Heart right ventricle (tissue), 16 donors: ENCODE measurements around the gene CPT2. TPM values are rescaled to one million over a fixed set of nuclear protein-coding genes. Genes with fewer than 3 reads are reported as not detected.

Experiments used
- ATAC-seq, 8 donors: fragments of 200-7000 bp; cut with Tn5 transposase; one replicate each; pipeline ENCODE4 v1.9.1; 2020; ENCODE audit warnings: mild to moderate bottlenecking in 8 of 8, moderate library complexity in 8 of 8, moderate number of reproducible peaks in 1 of 8
- DNase-seq, 2 donors: peaks; one replicate each; pipeline ENCODE4 v3.0.0-alpha.2; 2020
- H3K27ac ChIP-seq, 10 donors: fragments of 200-600 bp; sonication (generic) in 2 of 10; one replicate each; pipeline versions ENCODE4 v1.5.0 to v1.8.0; 2020 to 2022; ENCODE audit warnings: mild to moderate bottlenecking in 3 of 10
- H3K27me3 ChIP-seq, 7 donors: fragments of 200-600 bp; one replicate each; pipeline ENCODE4 v1.8.0; 2021 to 2022; ENCODE audit warnings: mild to moderate bottlenecking in 2 of 7
- H3K36me3 ChIP-seq, 9 donors: fragments of 200-600 bp; sonication (generic) in 1 of 9; one replicate each; pipeline versions ENCODE4 v1.5.0 to v1.8.0; 2020 to 2022; ENCODE audit warnings: mild to moderate bottlenecking in 2 of 9
- H3K4me1 ChIP-seq, 9 donors: fragments of 200-600 bp; sonication (generic) in 1 of 9; one replicate each; pipeline versions ENCODE4 v1.5.0 to v1.8.0; 2020 to 2022; ENCODE audit warnings: mild to moderate bottlenecking in 4 of 9
- H3K4me3 ChIP-seq, 10 donors: fragments of 200-600 bp; sonication (generic) in 2 of 10; one replicate each; pipeline versions ENCODE4 v1.5.0 to v1.8.0; 2020 to 2022; ENCODE audit warnings: mild to moderate bottlenecking in 7 of 10, moderate library complexity in 2 of 10
- H3K9me3 ChIP-seq, 11 donors: fragments of 200-600 bp in 10 of 11; sonication (generic) in 2 of 11; one replicate each; pipeline versions ENCODE4 v1.5.0 to v1.8.0; 2013 to 2022; ENCODE audit warnings: mild to moderate bottlenecking in 2 of 11, control low read depth in 1 of 11, moderate library complexity in 1 of 11
- WGBS, 2 donors: extraction: QIAGEN DNeasy Blood & Tissue Kit; methylation state at CpG; one replicate each; pipeline ENCODE4 v1.1.7; 2013; ENCODE audit warnings: inconsistent platforms in 1 of 2; 5-methylcytosine and 5-hydroxymethylcytosine counted together
- intact Hi-C, 10 donors: fragments of 100-400 bp; cut with DNase I; formaldehyde crosslinking; loops; one replicate each; pipeline versions ENCODE4 v1.11.1 to v1.14.2; 2022
- long read RNA-seq, 3 donors: library from polyadenylated mRNA; unstranded; transcript quantifications; one replicate each; pipeline ENCODE4 v2.0.0, GENCODE V29; 2020 to 2021
- polyA plus RNA-seq, 2 donors: library from polyadenylated mRNA; stranded (reverse); fragments of 200-250 nt; gene quantifications; one replicate each; pipeline ENCODE4 v1.2.3, GENCODE V29; 2013
- total RNA-seq, 10 donors: library from RNA; stranded (reverse); fragmentation: NEBNext Ultra II Directional in 3 of 10; extraction: Animal tissue kit (Norgen Biotek cat#: 25700) in 3 of 10; gene quantifications; one replicate each; pipeline versions ENCODE4 v1.2.1 to v1.2.4, GENCODE V29; 2021 to 2023
- TF ChIP-seq, protein P1 (sequence below), 9 donors: fragments of 200-600 bp; sonication (generic) in 2 of 9; IDR thresholded peaks; one replicate each; pipeline versions ENCODE4 v1.5.0 to v1.8.0; 2021 to 2022; ENCODE audit warnings: antibody characterized with exemption in 9 of 9, mild to moderate bottlenecking in 5 of 9, moderate library complexity in 1 of 9
- donor health status: Arrhythmogenic right ventricular cardiomyopathy.
- donor health status: ischemic (EF 13 %, LVEDD 7.1; RV severe dilation, severe dysfunction).
- donor health status: healthy with polysubstance abuse.
- donor health status: DM: no; HTN: yes; CAD: no.
- donor health status: DM: no; HTN: no; CAD: no.
- donor health status: ischemic (EF 25% LVEDD 6.9; RV normal size, moderate dysfunction).
- donor health status: ischemic (EF 25% LVEDD 5.7; RV mildly dilated, moderate dysfunction).
- donor health status: healthy.
- donor health status: DM: yes; HTN: yes; CAD: no.
- donor health status: Ischemic cardiomyopathy.
- donor health status: ischemic (EF 35%, LVEDD 5.7; RV mildly dilated, moderate dysfunction).
- donor health status: nonischemic (EF 11% LVEDD 7.7; RV severe dilation, severe dysfunction).
- donor health status: DM: yes; HTN: yes; CAD: no.
- donor health status: PGD.
- donor health status: ischemic (EF 29% LVEDD 5.4; RV normal size, mild dysfunction).
- donor health status: nonischemic (EF 23%, LVEDD 6.1; RV moderate dilation, normal function).

The CPT2 gene
- 10 to 100 TPM; 29.3 to 48.7 (median 37.5) TPM for total RNA-seq
- 10 to 100 TPM; 10.3 to 12.2 TPM for polyA plus RNA-seq
- long read RNA-seq, donor 1, full-length matches to known transcripts: 50 of 60 reads
- long read RNA-seq, donor 1, partial matches to known transcripts: 8 of 60 reads
- long read RNA-seq, donor 1, other reads (novel, unspliced or antisense): 2 of 60 reads
- long read RNA-seq, donor 2, transcript CPT2-201 (5 exons, 3,094 nt): major isoform, 60 of 82 reads
- long read RNA-seq, donor 2, transcript CPT2-205 (4 exons, 2,579 nt): minor isoform, 5 of 82 reads
- long read RNA-seq, donor 2, partial matches to known transcripts: 10 of 82 reads
- long read RNA-seq, donor 2, other reads (novel, unspliced or antisense): 3 of 82 reads
- long read RNA-seq, donor 3, transcript CPT2-207 (5 exons, 2,643 nt): minor isoform, 7 of 173 reads
- long read RNA-seq, donor 3, transcript CPT2-201 (5 exons, 3,094 nt): major isoform, 129 of 173 reads
- long read RNA-seq, donor 3, partial matches to known transcripts: 30 of 173 reads
- long read RNA-seq, donor 3, other reads (novel, unspliced or antisense): 1 of 173 reads

DNA sequence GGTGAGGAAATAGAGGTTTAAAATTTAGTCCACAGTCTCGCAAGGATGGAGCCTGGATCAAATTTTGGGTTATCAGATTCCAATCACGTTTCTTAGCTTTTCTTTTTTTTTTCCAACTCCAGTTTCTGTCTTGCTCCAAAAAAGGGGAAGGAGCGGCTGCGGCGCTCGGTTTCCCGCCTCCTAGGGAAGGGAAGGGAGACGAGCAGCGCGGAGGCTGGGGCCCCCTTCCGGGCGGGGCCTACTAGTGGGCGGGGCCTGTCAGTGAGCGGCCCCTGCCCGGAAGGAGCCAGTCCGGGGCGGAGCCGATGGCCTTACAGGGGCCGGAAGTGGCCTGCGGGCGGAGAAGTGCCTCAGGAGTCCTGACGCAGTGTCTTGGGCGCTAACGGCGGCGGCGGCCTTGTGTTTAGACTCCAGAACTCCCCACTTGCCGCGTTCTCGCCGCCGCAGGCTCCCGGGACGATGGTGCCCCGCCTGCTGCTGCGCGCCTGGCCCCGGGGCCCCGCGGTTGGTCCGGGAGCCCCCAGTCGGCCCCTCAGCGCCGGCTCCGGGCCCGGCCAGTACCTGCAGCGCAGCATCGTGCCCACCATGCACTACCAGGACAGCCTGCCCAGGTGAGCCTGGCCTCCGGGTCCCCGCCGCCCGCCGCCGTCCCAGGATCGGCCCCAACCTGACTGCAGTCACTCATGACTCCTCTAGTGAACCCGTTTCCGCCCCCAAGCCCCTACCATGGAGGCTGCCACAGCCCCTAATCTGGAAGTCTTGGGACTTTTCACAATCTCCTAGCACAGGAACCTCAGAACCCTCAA lies at the start of gene CPT2:
CPT2 (plus strand) TSS at position 340 of the 806 bp plus-strand sequence; CDS start at position 460, 120 bp downstream.
- Histone ChIP-seq H3K27ac (peak within 1 kb of the TSS; percentile 86 to 99 (median 98)), H3K27me3 (no peaks in the 10 kb centered on the region), H3K9me3 (no peaks in the 10 kb centered on the region), H3K4me3 (peak within 1 kb of the TSS; percentile 64 to 95 (median 88)), H3K4me1 (peaks cover 3 to 41% (median 34%) of the 10 kb centered on the region in 9 donors), H3K36me3 (peaks cover 0 to 15% (median 6%) of the 10 kb centered on the region in 9 donors)
- TF ChIP-seq, protein P1, sequence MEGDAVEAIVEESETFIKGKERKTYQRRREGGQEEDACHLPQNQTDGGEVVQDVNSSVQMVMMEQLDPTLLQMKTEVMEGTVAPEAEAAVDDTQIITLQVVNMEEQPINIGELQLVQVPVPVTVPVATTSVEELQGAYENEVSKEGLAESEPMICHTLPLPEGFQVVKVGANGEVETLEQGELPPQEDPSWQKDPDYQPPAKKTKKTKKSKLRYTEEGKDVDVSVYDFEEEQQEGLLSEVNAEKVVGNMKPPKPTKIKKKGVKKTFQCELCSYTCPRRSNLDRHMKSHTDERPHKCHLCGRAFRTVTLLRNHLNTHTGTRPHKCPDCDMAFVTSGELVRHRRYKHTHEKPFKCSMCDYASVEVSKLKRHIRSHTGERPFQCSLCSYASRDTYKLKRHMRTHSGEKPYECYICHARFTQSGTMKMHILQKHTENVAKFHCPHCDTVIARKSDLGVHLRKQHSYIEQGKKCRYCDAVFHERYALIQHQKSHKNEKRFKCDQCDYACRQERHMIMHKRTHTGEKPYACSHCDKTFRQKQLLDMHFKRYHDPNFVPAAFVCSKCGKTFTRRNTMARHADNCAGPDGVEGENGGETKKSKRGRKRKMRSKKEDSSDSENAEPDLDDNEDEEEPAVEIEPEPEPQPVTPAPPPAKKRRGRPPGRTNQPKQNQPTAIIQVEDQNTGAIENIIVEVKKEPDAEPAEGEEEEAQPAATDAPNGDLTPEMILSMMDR (IDR thresholded peaks at IDR 0.05): peak in 3 of 9 donors; percentile 16 to 35 (median 27)
- ATAC-seq (peak; percentile 97 to 99 (median 98)), DNase-seq (peak; percentile 93 to 96)
- WGBS, 2 donors: 1% methylated on average over 55 to 57 of the region's 57 CpGs
- intact Hi-C loops: loop anchor here in 4 of 10 donors (1.0 to 10.0 kb wide), 5 partner anchors 24 to 502 kb away; partner anchors contain the start of genes COA7 (in 2 of the 4), CZIB (in 2 of the 4) and MAGOH (in 1 of the 4)

DNA sequence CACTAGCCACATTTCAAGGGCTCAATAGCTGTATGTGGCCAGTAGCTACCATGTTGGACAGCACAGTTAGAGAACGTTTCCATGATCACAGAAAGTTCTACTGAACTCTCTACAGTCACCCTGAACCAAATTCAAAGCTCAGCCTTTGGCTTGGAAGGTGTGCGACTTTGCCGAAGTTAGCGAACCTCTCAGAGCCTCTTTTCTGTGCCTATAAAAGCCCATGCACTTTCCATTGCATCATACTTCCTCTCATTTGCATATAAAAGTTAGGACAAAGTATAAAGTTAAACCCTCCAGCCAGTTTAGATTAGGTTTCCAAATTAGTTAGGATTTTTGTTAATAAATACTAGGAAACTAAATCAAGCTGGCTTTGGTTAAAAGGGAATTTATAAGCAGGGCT lies 49.5 kb upstream of the CPT2 start:
- TF ChIP-seq, protein P1 (IDR thresholded peaks at IDR 0.05): no peak
- no peak for ATAC-seq
- Histone ChIP-seq H3K27ac (peak overlapping the region in 1 of 10 donors; percentile 53), H3K36me3 (no peaks in the 10 kb centered on the region), H3K9me3 (no peaks in the 10 kb centered on the region), H3K4me1 (peaks cover 0 to 45% (median 10%) of the 10 kb centered on the region in 9 donors), H3K27me3 (no peaks in the 10 kb centered on the region), H3K4me3 (no peak overlapping the region)
- no peak for DNase-seq
- intact Hi-C loops: no loop called here
- 72 to 93% methylated on average over 4 of the region's 4 CpGs for WGBS, 2 donors

DNA sequence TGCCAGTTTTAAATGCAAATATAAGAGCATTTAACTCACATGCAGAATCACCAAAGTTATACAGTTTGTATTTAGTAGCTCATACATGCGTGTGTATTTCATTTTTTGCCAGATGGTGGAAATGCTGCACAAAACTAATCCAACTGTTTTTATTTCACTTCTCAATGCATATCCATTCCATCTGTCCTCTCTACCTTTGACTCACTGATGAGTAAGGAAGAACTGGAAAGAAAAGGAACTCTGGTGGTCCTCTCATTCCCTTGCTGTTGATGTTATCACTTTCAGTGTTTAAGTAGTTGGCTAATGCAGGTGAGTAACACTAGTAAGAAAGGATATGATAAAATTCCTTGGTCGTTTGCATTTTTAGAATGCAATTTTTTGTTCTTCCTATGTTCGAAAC lies 48.5 kb upstream of the CPT2 start:
- Histone ChIP-seq H3K27me3 (no peaks in the 10 kb centered on the region), H3K36me3 (no peaks in the 10 kb centered on the region), H3K9me3 (no peaks in the 10 kb centered on the region), H3K4me3 (no peak overlapping the region), H3K27ac (no peak overlapping the region), H3K4me1 (peaks cover 0 to 35% (median 10%) of the 10 kb centered on the region in 9 donors)
- TF ChIP-seq, protein P1 (IDR thresholded peaks at IDR 0.05): no peak
- intact Hi-C loops: no loop called here
- 78 to 80% methylated on average over 3 of the region's 3 CpGs for WGBS, 2 donors
- ATAC-seq: no peak
- DNase-seq: no peak

DNA sequence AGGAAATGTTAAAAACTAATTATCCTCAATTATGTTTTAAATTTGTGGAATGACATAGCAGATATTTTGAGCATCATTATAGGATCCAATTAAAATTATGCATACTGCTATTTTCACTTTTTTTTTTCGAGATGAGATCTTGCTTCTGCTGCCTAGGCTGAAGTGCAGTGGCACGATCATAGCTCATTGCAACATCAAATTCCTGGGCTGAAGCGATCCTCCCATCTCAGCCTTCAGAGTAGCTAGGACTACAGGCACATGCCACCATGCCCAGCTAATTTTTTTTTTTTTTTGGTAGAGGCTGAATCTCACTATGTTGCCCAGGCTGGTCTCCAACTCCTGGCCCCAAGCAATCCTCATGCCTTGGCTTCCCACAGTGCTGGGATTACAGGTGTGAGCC lies 42.9 kb upstream of the CPT2 start:
- no peak for ATAC-seq
- TF ChIP-seq, protein P1 (IDR thresholded peaks at IDR 0.05): no peak
- no peak overlapping the region for H3K4me3 ChIP-seq
- no peaks in the 10 kb centered on the region for H3K9me3 ChIP-seq
- no peak overlapping the region for H3K27ac ChIP-seq
- no peaks in the 10 kb centered on the region for H3K36me3 ChIP-seq
- DNase-seq: no peak
- no peaks in the 10 kb centered on the region for H3K4me1 ChIP-seq
- WGBS, 2 donors: 89 to 93% methylated on average over 3 of the region's 3 CpGs
- H3K27me3 ChIP-seq: no peaks in the 10 kb centered on the region
- intact Hi-C loops: no loop called here
